Coronary artery (tissue), 2 donors: Measurements from ENCODE around the gene LCN2.
A peak's percentile ranks its signal among the peaks of the same experiment; 100 is the strongest.

Experiments used
- DNase-seq: peaks from one replicate; pipeline ENCODE4 v3.0.0-alpha.2; 2017; ENCODE audit warnings: low spot score
- H3K27ac ChIP-seq, 2 donors: fragments of 200-600 bp; sonication (generic); one replicate each; pipeline ENCODE4 v1.5.1; 2016 to 2019
- H3K4me3 ChIP-seq: fragments of 200-600 bp; sonication (generic); 2 replicates; pipeline ENCODE4 v1.5.1; 2016; ENCODE audit warnings: mild to moderate bottlenecking, moderate library complexity
- TF ChIP-seq, protein P1 (sequence below): fragments of 200-600 bp; sonication (generic); IDR thresholded peaks from one replicate; pipeline ENCODE4 v1.5.1; 2019; ENCODE audit warnings: antibody characterized with exemption

The LCN2 gene

DNA sequence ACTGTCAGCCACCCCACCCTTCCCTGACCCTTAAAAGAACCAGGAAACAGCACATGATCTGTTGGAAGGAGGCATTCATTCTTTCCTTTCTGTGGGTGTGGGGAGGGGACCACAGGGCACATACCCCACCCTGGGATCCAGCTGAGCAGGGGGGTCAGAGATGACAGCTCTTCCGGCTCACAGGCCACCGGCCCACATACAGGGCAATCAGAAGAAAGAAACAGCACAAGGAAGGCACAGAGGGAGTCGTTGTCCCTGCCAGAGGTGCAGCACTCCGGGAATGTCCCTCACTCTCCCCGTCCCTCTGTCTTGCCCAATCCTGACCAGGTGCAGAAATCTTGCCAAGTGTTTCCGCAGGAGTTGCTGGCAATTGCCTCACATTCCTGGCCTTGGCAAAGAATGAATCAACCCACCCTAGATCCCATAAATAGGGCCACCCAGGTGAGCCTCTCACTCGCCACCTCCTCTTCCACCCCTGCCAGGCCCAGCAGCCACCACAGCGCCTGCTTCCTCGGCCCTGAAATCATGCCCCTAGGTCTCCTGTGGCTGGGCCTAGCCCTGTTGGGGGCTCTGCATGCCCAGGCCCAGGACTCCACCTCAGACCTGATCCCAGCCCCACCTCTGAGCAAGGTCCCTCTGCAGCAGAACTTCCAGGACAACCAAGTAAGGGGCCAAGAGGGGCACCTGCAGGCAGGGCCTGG is at the start of gene LCN2:
Gene LCN2, plus strand, starts transcription at position 453 of the 701 bp plus-strand sequence. Its CDS starts 73 bp downstream, at position 526.
- TF ChIP-seq, protein P1, sequence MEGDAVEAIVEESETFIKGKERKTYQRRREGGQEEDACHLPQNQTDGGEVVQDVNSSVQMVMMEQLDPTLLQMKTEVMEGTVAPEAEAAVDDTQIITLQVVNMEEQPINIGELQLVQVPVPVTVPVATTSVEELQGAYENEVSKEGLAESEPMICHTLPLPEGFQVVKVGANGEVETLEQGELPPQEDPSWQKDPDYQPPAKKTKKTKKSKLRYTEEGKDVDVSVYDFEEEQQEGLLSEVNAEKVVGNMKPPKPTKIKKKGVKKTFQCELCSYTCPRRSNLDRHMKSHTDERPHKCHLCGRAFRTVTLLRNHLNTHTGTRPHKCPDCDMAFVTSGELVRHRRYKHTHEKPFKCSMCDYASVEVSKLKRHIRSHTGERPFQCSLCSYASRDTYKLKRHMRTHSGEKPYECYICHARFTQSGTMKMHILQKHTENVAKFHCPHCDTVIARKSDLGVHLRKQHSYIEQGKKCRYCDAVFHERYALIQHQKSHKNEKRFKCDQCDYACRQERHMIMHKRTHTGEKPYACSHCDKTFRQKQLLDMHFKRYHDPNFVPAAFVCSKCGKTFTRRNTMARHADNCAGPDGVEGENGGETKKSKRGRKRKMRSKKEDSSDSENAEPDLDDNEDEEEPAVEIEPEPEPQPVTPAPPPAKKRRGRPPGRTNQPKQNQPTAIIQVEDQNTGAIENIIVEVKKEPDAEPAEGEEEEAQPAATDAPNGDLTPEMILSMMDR: no peak
- Histone ChIP-seq H3K4me3 (no peak within 1 kb of the TSS), H3K27ac (no peak within 1 kb of the TSS)
- no peak for DNase-seq

DNA sequence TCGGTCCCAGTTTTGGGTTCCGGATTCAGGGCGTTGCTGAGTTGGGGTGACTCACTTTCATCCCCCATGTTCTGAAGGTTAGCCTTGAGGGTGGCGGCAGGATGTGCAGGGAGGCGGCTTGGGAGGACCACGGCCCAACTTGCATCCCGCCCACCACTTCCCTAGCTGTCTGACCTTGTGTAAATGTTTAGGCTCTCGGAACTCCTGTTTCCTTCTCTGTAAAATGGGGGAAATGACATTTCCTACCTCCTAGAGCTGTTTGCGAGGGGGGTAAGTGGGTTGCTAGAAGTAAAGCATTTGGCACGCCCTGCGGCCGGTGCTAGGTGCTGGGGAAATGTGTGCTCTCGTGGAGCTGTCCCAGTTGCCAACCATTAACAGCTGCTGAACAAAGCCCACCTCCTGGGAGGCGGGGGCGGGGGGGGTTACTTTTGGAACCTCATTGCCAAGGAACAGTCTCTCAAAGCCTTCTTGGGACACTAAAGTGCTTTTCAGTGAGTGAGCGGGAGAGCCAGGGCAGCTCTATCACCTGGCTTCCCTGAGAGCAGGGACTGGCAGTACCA is 49.2 kb upstream of the LCN2 start:
- DNase-seq: peak; percentile 72
- peak overlapping the region; percentile 73 for H3K4me3 ChIP-seq
- H3K27ac ChIP-seq: peak overlapping the region; percentile 95
- TF ChIP-seq, protein P1: no peak

DNA sequence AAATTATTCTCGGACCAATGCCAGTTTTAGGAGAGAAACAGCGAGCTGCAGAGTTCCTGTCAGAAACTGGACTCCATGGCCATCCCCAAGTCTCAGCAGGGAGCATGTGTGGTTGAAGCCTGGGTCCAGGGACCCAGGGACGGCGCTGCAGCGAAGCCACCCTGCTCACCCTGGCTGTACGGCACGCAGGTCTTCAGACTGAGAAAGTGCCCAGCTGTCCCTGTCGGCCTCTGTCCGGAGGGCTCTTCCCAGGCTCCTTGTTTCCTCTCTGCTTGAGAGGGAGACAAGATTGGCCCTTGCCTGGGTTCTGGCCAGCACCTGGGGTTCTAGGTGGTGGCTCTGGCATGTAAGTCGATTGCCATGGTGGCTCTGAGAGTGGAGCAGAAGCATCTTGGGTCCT is 48.7 kb upstream of the LCN2 start:
- TF ChIP-seq, protein P1: no peak
- DNase-seq: peak; percentile 71
- Histone ChIP-seq H3K4me3 (peak overlapping the region; percentile 73), H3K27ac (peak overlapping the region; percentile 95)

DNA sequence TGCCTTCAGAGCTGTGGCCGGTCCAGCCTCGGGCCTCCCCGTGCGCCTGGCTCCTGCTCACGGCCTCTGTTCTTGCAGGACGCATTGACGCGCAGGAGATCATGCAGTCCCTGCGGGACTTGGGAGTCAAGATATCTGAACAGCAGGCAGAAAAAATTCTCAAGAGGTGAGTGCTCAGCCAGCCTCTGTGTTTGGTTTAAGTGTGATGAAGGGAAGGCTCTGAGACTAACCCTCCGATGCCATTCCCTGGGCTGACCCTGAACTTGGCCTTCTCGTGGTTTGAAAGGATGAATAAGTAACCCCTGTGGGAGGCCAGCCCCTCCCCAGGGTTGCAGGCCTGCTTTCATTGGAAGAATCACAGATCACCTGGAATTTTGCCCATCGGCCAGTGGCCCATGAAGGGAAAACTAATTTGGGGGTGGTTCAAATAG is 48.0 kb upstream of the LCN2 start:
- peak; percentile 70 for DNase-seq
- TF ChIP-seq, protein P1: no peak
- Histone ChIP-seq H3K27ac (peak overlapping the region; percentile 95), H3K4me3 (peak overlapping the region; percentile 8)

DNA sequence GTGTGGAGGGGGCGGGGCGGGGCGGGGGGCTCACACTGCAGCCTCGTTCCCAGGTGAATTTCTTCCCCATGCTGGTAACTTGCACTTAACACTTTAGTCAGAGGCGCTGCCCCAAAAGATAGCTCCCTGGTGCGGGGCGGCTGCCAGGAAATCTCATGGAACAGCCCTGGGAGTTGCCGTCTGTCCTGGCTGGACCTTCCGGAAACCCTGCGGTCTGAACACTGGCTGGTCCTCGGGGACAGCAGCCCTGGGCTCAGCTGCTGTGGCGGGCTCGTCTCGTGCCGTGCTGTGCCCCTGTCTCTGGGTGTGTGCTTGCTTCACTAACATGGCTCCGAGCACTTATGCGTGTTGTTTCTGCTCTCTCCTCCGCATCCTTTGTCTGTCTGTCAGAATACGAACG is 47.6 kb upstream of the LCN2 start:
- H3K27ac ChIP-seq: peak overlapping the region in 1 of 2 donors; percentile 95

DNA sequence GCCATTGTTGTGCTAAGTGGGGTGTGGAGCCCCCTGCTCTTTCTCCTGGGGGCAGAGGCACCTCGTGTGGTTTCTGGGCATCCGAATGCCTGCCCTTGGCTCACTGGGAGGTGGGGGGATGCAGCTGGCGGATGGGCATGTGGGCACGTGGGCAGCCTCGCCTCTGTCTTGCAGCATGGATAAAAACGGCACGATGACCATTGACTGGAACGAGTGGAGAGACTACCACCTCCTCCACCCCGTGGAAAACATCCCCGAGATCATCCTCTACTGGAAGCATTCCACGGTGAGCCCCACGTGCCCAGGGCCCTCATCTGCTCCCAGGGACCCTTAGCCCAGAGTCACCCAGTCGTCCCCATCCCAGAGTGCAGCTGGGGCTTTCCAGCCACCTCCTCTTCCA is 47.1 kb upstream of the LCN2 start:
- TF ChIP-seq, protein P1: no peak
- Histone ChIP-seq H3K4me3 (no peak overlapping the region), H3K27ac (peak overlapping the region in 1 of 2 donors; percentile 95)
- DNase-seq: no peak

More for the DNA sequence above, 47.6 kb upstream of the LCN2 start:
- DNase-seq: peak; percentile 74
- peak overlapping the region; percentile 8 for H3K4me3 ChIP-seq
- TF ChIP-seq, protein P1: no peak
